Fibroblast of villous mesenchyme (primary cell): ENCODE measurements around the gene FHIP2A. TPM values are rescaled to one million over a fixed set of nuclear protein-coding genes. Genes with fewer than 3 reads are reported as not detected.
"Not testable (repeated sequence)": the region's sequence is repeated elsewhere in the genome, so short reads cannot be mapped to it uniquely, and the experiment has no call there.

Experiments
- DNase-seq: peaks from one replicate; pipeline ENCODE4 v3.0.0-alpha.2; 2010; ENCODE audit warnings: low read depth
- H3K4me3 ChIP-seq: 2 replicates; pipeline ENCODE4 v1.5.1; 2011; ENCODE audit warnings: low read depth, mild to moderate bottlenecking, low read length
- total RNA-seq: library from RNA; depleted of rRNA; stranded (reverse); fragments of >200 nt; gene quantifications from 2 replicates; pipeline ENCODE4 v1.2.3, GENCODE V29; 2012
- TF ChIP-seq, protein P1 (sequence below): IDR thresholded peaks from 2 replicates; pipeline ENCODE4 v1.5.1; 2012; ENCODE audit warnings: low read depth, mild to moderate bottlenecking, low read length; ENCODE audit not compliant: insufficient read depth

FHIP2A gene
- total RNA-seq, 1 donor: 38.0 TPM

DNA sequence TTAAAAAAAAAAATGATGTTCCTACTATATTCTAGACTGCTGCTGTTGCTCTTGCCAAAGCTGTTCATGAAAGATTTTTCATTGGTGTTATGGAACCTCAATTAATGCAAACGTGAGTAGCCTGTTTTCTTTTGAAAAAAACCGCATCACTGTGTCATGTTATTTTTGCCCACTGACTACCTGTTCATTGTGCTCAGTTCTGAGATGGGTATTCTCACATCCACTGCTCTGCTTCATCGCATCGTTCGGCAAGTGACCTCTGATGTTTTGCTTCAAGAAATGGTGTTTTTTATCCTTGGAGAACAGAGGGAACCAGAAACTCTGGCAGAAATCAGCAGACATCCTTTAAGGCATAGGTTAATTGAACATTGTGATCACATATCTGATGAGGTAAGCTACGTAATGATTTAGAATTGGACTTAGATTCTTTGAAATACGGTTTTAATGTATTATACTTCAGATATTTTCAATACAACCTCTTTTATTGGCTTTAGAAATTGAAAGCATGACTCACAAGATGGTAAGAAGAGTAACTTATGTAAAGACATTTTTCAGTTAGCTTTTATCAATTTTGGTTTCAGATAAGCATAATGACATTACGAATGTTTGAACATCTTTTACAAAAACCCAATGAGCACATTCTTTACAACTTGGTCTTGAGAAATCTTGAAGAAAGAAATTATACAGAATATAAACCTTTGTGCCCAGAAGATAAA is 24.6 kb downstream of the FHIP2A start:
- no peak overlapping the region for H3K4me3 ChIP-seq
- TF ChIP-seq, protein P1, sequence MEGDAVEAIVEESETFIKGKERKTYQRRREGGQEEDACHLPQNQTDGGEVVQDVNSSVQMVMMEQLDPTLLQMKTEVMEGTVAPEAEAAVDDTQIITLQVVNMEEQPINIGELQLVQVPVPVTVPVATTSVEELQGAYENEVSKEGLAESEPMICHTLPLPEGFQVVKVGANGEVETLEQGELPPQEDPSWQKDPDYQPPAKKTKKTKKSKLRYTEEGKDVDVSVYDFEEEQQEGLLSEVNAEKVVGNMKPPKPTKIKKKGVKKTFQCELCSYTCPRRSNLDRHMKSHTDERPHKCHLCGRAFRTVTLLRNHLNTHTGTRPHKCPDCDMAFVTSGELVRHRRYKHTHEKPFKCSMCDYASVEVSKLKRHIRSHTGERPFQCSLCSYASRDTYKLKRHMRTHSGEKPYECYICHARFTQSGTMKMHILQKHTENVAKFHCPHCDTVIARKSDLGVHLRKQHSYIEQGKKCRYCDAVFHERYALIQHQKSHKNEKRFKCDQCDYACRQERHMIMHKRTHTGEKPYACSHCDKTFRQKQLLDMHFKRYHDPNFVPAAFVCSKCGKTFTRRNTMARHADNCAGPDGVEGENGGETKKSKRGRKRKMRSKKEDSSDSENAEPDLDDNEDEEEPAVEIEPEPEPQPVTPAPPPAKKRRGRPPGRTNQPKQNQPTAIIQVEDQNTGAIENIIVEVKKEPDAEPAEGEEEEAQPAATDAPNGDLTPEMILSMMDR: no peak
- no peak for DNase-seq

DNA sequence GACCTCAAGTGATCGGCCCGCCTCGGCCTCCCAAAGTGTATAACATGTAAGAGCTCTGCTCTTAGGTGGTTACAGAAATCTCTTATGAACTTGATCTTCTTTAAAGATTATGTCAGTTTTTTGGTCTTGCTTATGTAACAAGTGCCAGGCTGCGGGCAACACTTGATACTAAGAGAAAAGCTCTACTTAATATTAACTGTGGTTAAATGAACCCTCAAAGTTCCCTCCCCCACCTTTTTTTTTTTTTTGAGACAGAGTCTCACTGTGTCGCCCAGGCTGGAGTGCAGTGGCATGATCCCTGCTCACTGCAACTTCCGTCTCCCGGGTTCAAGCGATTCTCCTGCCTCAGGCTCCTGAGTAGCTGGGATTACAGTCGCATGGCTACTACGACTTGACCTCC is 25.9 kb downstream of the FHIP2A start:
- DNase-seq, H3K4me3 ChIP-seq: not testable (repeated sequence)

DNA sequence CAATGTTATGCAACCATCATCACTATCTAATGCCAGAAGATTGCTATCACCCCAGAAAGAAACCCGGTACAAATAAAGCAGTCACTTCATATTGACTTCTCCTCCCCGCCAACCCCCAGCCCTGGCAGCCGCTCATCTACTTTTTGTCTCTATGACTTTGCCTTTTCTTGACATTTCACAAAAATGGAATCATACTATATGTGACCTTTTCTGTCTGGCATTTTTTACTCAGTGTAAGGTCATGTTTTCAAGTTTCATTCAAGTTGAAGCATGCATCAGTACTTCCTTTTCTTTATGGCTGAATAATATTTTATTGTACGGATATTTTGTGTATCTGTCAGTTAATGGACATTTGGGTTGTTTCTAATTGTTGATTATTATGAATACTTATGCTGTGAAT is 28.1 kb downstream of the FHIP2A start:
- DNase-seq: no peak
- no peak overlapping the region for H3K4me3 ChIP-seq
- TF ChIP-seq, protein P1: no peak

DNA sequence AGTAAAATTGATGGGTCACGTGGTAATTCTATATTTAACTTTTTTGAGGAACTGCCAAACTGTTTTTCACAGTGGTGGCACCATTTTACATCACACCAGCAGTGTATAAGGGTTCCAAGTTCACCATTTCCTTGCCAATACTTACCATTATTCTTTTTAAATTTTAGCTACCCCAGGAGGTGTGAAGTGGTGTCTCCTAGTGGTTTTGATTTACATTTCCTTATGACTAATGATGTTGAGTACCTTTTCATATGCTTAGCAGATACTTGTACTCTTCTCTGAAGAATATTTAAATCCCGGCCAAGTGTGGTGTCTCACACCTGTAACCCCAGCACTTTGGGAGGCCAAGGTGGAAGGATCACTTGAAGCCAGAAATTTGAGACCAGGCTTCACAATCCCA is 28.5 kb downstream of the FHIP2A start:
- H3K4me3 ChIP-seq: no peak overlapping the region
- DNase-seq: no peak
- TF ChIP-seq, protein P1: no peak

DNA sequence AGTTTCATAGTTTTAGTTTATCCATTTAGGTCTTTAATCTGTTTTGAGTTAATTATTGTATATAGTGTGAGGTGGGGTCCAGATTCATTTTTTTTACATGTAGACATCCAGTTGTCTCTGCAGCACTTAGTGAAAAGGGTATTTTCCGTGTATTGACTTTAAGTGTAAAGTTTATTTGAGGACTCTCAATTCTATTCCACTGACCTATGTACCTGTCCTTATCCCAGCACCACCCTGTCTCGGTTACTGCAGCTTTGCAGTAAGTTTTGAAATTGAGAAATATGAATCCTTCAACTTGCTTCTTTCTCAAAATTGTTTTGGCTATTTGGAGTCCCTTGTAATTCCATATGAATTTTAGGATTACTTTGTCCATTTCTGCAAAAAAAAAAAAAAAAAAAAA is 29.8 kb downstream of the FHIP2A start:
- TF ChIP-seq, protein P1: no peak
- H3K4me3 ChIP-seq: no peak overlapping the region
- no peak for DNase-seq

DNA sequence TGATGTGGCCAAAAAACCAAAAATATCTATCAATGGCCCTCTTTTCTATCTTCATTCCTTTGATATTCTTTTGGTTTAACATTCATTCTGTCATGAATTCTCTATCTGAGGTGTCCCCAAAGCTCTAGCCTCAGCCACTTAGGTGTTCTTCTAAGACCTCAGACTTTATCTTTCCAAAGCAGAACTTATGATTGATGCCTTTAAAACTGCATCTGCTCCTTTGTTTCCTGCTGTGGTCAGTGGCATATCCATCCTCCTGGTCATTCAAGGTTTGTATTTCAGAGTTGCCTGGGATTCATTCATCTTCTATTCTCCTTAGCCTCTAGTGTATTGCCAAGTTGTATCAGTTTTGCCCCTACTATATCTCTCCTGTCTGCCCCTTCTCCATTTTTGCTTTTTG is 30.6 kb downstream of the FHIP2A start:
- no peak for DNase-seq
- TF ChIP-seq, protein P1: no peak

DNA sequence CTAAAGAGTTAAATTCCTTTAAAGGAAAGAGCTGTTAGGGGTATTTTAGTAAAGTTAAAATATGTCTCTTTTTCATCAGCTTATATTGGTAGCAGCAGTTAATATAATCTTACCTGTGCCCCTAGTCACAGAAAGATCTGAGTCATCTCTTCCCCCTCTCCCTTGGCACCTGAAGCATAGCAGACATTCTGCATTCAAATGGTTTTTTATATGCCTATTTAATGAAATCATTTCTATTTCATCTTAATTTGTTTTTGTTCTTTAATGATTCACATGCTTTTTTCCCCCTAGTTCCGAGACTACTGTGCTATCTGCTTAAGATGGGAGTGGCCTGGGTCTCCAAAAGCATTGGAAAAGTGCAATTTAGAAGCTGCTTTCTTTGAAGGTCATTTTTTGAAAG is 33.3 kb downstream of the FHIP2A start:
- H3K4me3 ChIP-seq: no peak overlapping the region
- no peak for DNase-seq
- TF ChIP-seq, protein P1: no peak

More for the DNA sequence above, 30.6 kb downstream of the FHIP2A start:
- H3K4me3 ChIP-seq: no peak overlapping the region
